HCT116 (cell line): ENCODE measurements around the gene SUGP2. TPM values are rescaled to one million over a fixed set of nuclear protein-coding genes. Genes with fewer than 3 reads are reported as not detected.

ENCODE experiments used
- ATAC-seq: fragments of 200-7000 bp; cut with Tn5 transposase; 2 replicates; pipeline ENCODE4 v1.9.1; 2020; ENCODE audit warnings: mild to moderate bottlenecking, moderate library complexity
- BruUV-seq: library from RNA; stranded (reverse); fragments of 400-500 nt; replicated peaks from 2 replicates; lab custom pipeline; 2021; lab: Mats Ljungman, UMichigan
- CTCF ChIA-PET: fragments of 300-600 bp; sonication (Branson Sonifier 250); formaldehyde crosslinking; loops from one replicate; lab custom pipeline; 2021; ENCODE audit warnings: antibody characterized with exemption; lab: Charles Lee
- POLR2A ChIA-PET: fragments of 300-600, 350-600 bp; sonication (Branson Sonifier 250); formaldehyde crosslinking; loops from one replicate; lab custom pipeline; 2021; ENCODE audit warnings: antibody characterized with exemption; lab: Charles Lee
- RAD21 ChIA-PET, 2 experiments: fragments of 300-600 bp; sonication (Branson Sonifier 250); formaldehyde crosslinking; loops; one replicate each; lab custom pipeline; 2023; ENCODE audit warnings: low total read pairs in 2 of 2; ENCODE audit not compliant: uncharacterized antibody in 2 of 2, unreplicated experiment in 2 of 2, low non-redundant PET in 1 of 2; lab: Charles Lee
- DNase-seq: peaks from one replicate; pipeline ENCODE4 v3.0.0-alpha.2; 2010; ENCODE audit warnings: low read depth, low spot score
- H2AFZ ChIP-seq: fragments of 200-600 bp; shearing (Covaris generic), sonication (generic); 2 replicates; pipeline ENCODE4 v1.6.1; 2017; ENCODE audit warnings: low read depth, mixed run types, mixed read lengths, antibody characterized with exemption, low read length; ENCODE audit not compliant: poor library complexity, severe bottlenecking
- H3K27ac ChIP-seq: 2 replicates; pipeline ENCODE4 v1.5.1; 2012; ENCODE audit warnings: low read depth, low read length
- H3K27me3 ChIP-seq: fragments of 200-600 bp; sonication (generic); 2 replicates; pipeline ENCODE4 v1.6.1; 2016; ENCODE audit warnings: mixed run types, low read length, mixed read lengths; ENCODE audit not compliant: insufficient read depth
- H3K36me3 ChIP-seq, 2 experiments: fragments of 200-500 bp in 1 of 2; fragments of 200-600 bp in 1 of 2; sonication (Bioruptor generic) in 1 of 2; sonication (generic) in 1 of 2; 2 replicates each; pipeline versions ENCODE4 v1.5.1 to v1.6.1; 2014 to 2016; ENCODE audit warnings: low read length in 2 of 2, inconsistent platforms in 1 of 2, mixed read lengths in 1 of 2, mixed run types in 1 of 2; ENCODE audit not compliant: insufficient read depth in 2 of 2, control insufficient read depth in 1 of 2
- H3K4me1 ChIP-seq, 2 experiments: fragments of 200-600 bp in 1 of 2; sonication (generic) in 1 of 2; 2 replicates each; pipeline versions ENCODE4 v1.5.1 to v1.6.1; 2012 to 2017; ENCODE audit warnings: low read length in 2 of 2, inconsistent platforms in 1 of 2, mild to moderate bottlenecking in 1 of 2, mixed read lengths in 1 of 2, mixed run types in 1 of 2, moderate library complexity in 1 of 2; ENCODE audit not compliant: insufficient read depth in 2 of 2, control insufficient read depth in 1 of 2
- H3K4me2 ChIP-seq: fragments of 200-600 bp; sonication (generic); 2 replicates; pipeline ENCODE4 v1.6.1; 2017; ENCODE audit warnings: mixed run types, low read length, mixed read lengths
- H3K4me3 ChIP-seq, 2 experiments: fragments of 200-600 bp in 1 of 2; sonication (generic) in 1 of 2; replicated peaks in 1 of 2; 2 replicates each; pipeline ENCODE4 v1.5.1; 2011 to 2016; ENCODE audit warnings: low read length in 2 of 2, control low read depth in 1 of 2, low read depth in 1 of 2, mild to moderate bottlenecking in 1 of 2, mixed read lengths in 1 of 2, mixed run types in 1 of 2
- H3K79me2 ChIP-seq: fragments of 200-600 bp; sonication (generic); 2 replicates; pipeline ENCODE4 v1.6.1; 2017; ENCODE audit warnings: mild to moderate bottlenecking, mixed run types, low read length, moderate library complexity, mixed read lengths; ENCODE audit not compliant: insufficient read depth
- H3K9ac ChIP-seq: fragments of 200-600 bp; sonication (generic); 2 replicates; pipeline ENCODE4 v1.6.1; 2016; ENCODE audit warnings: low read length, mixed read lengths
- H3K9me2 ChIP-seq: fragments of 200-600 bp; sonication (generic), shearing (Covaris generic); 2 replicates; pipeline ENCODE4 v1.6.1; 2017; ENCODE audit warnings: mixed run types, mild to moderate bottlenecking, moderate library complexity; ENCODE audit not compliant: insufficient read depth
- H3K9me3 ChIP-seq, 2 experiments: fragments of 200-500 bp in 1 of 2; fragments of 200-600 bp in 1 of 2; sonication (Bioruptor generic) in 1 of 2; sonication (generic) in 1 of 2; 2 replicates each; pipeline ENCODE4 v1.6.1; 2014 to 2017; ENCODE audit warnings: low read length in 2 of 2, mixed read lengths in 2 of 2, inconsistent platforms in 1 of 2, low read depth in 1 of 2, mild to moderate bottlenecking in 1 of 2, mixed run types in 1 of 2, moderate library complexity in 1 of 2; ENCODE audit not compliant: control insufficient read depth in 1 of 2, insufficient read depth in 1 of 2
- H4K20me1 ChIP-seq: fragments of 200-600 bp; sonication (generic), shearing (Covaris generic); 2 replicates; pipeline ENCODE4 v1.6.1; 2017; ENCODE audit warnings: mixed run types, mild to moderate bottlenecking, moderate library complexity; ENCODE audit not compliant: insufficient read depth
- ATF3 ChIP-seq: IDR thresholded peaks from 2 replicates; pipeline ENCODE4 v1.6.1; 2012
- CBX3 ChIP-seq: IDR thresholded peaks from 2 replicates; pipeline ENCODE4 v1.6.1; 2012; ENCODE audit warnings: low read depth
- EGR1 ChIP-seq: IDR thresholded peaks from 2 replicates; pipeline ENCODE4 v1.6.1; 2012; ENCODE audit warnings: low read depth
- ELF1 ChIP-seq: IDR thresholded peaks from 2 replicates; pipeline ENCODE4 v1.6.1; 2012; ENCODE audit warnings: low read depth, borderline replicate concordance
- EZH2 ChIP-seq: fragments of 200-600 bp; sonication (generic); IDR thresholded peaks from 2 replicates; pipeline ENCODE4 v1.6.1; 2017; ENCODE audit warnings: antibody characterized with exemption, mixed run types
- FOSL1 ChIP-seq: IDR thresholded peaks from 2 replicates; pipeline ENCODE4 v1.6.1; 2012; ENCODE audit warnings: low read depth
- MAX ChIP-seq: IDR thresholded peaks from 2 replicates; pipeline ENCODE4 v1.6.1; 2012
- POLR2AphosphoS5 ChIP-seq: IDR thresholded peaks from 2 replicates; pipeline ENCODE4 v1.6.1; 2011; ENCODE audit warnings: mild to moderate bottlenecking, low read depth, low read length, moderate library complexity
- RAD21 ChIP-seq: IDR thresholded peaks from 2 replicates; pipeline ENCODE4 v1.6.1; 2012; ENCODE audit warnings: low read depth, mild to moderate bottlenecking
- SIN3A ChIP-seq: IDR thresholded peaks from 2 replicates; pipeline ENCODE4 v1.6.1; 2012; ENCODE audit warnings: low read depth
- YY1 ChIP-seq: IDR thresholded peaks from 2 replicates; pipeline ENCODE4 v1.6.1; 2011; ENCODE audit warnings: low read length, low read depth, moderate library complexity, mild to moderate bottlenecking; ENCODE audit not compliant: insufficient replicate concordance; ENCODE audit errors: extremely low read depth
- ZFX ChIP-seq: fragments of 450-650 bp; IDR thresholded peaks from 2 replicates; pipeline ENCODE4 v1.6.1; 2017
- ZNF274 ChIP-seq: fragments of 200-500 bp; sonication (Bioruptor generic); IDR thresholded peaks from 2 replicates; pipeline ENCODE4 v1.6.1; 2014; ENCODE audit warnings: mild to moderate bottlenecking, low read depth, low read length, inconsistent platforms
- intact Hi-C: fragments of 100-400 bp; cut with micrococcal nuclease; formaldehyde crosslinking; loops from 2 replicates; pipeline ENCODE4 v1.10.0; 2022
- total RNA-seq: library from RNA; stranded (reverse); gene quantifications from one replicate; pipeline ENCODE4 v1.2.1, GENCODE V29; 2021; ENCODE audit not compliant: unreplicated experiment
- TF ChIP-seq, protein P1 (sequence below): IDR thresholded peaks from 2 replicates; pipeline ENCODE4 v1.6.1; 2012; ENCODE audit warnings: low read depth

SUGP2 gene
- total RNA-seq, 1 experiment from 2014 or later, result 82.4 TPM

- no peaks in the 10 kb centered on the region for H4K20me1 ChIP-seq
- no peaks in the 10 kb centered on the region for H3K36me3 ChIP-seq
- no peak for ATAC-seq
- RAD21 ChIA-PET, result no interaction called here
- no TSS peak for BruUV-seq
- no peak overlapping the region for H2AFZ ChIP-seq
- H3K4me1 ChIP-seq, result peaks cover 4 to 11% of the 10 kb centered on the region in 2 experiments; a peak in 3 of 4 replicates
- no peak overlapping the region for H3K27ac ChIP-seq
- H3K27me3 ChIP-seq, result no peaks in the 10 kb centered on the region
- H3K4me2 ChIP-seq, result no peak overlapping the region
- H3K79me2 ChIP-seq, result peaks cover 3% of the 10 kb centered on the region; the same call in 1 of the 2 replicates
- intact Hi-C loops, result no loop called here
- H3K4me3 ChIP-seq, result no peak overlapping the region
- TF ChIP-seq EZH2 (no peak), RAD21 (no peak), ZNF274 (no peak), POLR2AphosphoS5 (no peak), EGR1 (no peak), SIN3A (no peak), ELF1 (no peak), CBX3 (no peak), MAX (no peak), ZFX (no peak), FOSL1 (no peak), ATF3 (no peak), YY1 (no peak)
- TF ChIP-seq, protein P1, sequence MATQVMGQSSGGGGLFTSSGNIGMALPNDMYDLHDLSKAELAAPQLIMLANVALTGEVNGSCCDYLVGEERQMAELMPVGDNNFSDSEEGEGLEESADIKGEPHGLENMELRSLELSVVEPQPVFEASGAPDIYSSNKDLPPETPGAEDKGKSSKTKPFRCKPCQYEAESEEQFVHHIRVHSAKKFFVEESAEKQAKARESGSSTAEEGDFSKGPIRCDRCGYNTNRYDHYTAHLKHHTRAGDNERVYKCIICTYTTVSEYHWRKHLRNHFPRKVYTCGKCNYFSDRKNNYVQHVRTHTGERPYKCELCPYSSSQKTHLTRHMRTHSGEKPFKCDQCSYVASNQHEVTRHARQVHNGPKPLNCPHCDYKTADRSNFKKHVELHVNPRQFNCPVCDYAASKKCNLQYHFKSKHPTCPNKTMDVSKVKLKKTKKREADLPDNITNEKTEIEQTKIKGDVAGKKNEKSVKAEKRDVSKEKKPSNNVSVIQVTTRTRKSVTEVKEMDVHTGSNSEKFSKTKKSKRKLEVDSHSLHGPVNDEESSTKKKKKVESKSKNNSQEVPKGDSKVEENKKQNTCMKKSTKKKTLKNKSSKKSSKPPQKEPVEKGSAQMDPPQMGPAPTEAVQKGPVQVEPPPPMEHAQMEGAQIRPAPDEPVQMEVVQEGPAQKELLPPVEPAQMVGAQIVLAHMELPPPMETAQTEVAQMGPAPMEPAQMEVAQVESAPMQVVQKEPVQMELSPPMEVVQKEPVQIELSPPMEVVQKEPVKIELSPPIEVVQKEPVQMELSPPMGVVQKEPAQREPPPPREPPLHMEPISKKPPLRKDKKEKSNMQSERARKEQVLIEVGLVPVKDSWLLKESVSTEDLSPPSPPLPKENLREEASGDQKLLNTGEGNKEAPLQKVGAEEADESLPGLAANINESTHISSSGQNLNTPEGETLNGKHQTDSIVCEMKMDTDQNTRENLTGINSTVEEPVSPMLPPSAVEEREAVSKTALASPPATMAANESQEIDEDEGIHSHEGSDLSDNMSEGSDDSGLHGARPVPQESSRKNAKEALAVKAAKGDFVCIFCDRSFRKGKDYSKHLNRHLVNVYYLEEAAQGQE, result no peak
- H3K9ac ChIP-seq, result no peak overlapping the region
- DNase-seq, result no peak
- POLR2A ChIA-PET, result interaction anchor here (0.5 kb wide), 1 partner anchor 15 kb away, joined by 5 read pairs; no protein-coding TSS in a partner anchor
- H3K9me2 ChIP-seq, result no peaks in the 10 kb centered on the region
- no peaks in the 10 kb centered on the region for H3K9me3 ChIP-seq
- CTCF ChIA-PET, result interaction anchor here (1.2 kb wide), 1 partner anchor 42 kb away, joined by 3 read pairs; no protein-coding TSS in a partner anchor
These were observed 88.0 kb downstream of the SUGP2 start for GRCh38 chr19:18945297-18945696.
